HPDE6-E6E7 (cell line): ENCODE results near the gene RDX.
A peak's percentile ranks its signal among the peaks of the same experiment; 100 is the strongest.
"Not testable (repeated sequence)": the region's sequence is repeated elsewhere in the genome, so short reads cannot be mapped to it uniquely, and the experiment has no call there.

ENCODE experiments used
- DNase-seq: peaks from one replicate; pipeline ENCODE4 v3.0.0; 2011; ENCODE audit warnings: missing footprints; ENCODE audit errors: extremely low spot score

Gene RDX

DNA sequence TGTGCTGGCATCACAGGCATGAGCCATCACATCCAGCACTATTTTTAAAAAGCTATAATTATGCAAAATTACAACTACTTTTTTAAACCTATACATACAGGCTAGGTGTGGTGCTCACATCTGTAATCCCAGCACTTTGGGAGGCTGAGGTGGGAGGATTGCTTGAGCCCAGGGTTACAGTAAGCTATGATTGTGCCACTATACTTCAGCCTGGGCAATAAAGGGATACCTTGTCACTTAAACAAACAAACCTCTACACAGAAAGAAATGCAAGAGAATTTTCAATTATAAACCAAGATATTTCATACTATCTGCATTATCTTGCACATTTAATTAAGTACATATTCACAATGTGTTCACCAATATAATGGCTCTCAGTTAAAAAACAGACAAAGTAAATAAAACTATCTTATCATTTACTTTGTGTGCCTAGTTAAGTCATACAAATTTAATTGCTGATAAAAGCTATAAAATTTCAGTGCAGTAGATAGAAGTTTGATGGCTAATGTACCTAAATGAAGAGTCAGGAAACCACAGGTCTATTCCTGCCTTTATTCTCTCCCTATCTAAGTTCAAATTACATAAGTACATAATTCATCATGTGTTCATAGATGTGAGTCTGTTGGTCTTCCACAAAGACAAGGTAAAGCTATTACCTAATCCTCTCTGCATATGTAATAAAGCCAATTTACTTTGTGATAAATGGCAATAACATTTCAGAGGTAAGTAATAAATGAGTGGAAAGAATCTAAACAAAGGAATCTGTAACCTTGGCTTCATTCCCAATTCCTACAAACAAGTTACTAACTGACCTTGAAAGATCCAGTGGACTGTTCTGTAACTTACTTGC lies 9.0 kb upstream of the RDX start:
- DNase-seq = peak; percentile 66

DNA sequence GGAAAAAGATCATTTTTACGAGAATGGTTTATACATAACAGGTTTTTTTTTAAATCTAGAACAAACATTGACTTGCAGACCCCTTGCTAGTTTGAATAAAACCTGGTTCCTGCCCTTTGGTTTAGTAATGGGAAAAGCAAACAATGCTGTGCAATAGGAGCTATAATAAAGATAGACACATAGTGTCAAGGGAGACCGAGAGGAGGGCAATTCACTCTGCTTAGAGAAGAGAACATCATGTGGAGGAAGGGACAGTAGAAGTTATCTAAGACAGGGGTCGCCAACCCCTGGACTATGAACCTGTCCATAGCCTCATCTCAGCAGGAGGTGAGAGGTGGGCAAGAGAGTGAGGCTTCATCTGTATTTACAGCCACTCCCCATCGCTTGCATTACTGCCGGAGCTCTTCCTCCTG lies 7.0 kb upstream of the RDX start:
- no peak for DNase-seq

DNA sequence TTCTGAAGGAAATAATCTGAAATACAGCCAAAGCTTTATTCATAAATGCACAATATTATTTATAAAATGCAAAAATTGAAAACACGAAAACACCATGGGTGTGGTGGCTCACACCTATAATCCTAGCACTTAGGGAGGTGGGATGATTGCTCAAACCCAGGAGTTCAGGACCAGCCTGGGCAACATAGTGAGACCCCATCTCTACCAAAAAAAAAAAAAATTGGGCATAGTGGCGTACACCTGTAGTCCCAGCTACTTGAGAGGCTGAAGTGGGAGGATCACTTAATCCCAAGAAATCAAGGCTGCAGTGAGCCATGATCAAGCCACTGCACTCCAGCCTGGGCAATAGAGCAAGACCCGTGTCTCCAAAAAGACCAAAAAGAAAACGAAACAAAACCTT lies 5.2 kb upstream of the RDX start:
- no peak for DNase-seq

DNA sequence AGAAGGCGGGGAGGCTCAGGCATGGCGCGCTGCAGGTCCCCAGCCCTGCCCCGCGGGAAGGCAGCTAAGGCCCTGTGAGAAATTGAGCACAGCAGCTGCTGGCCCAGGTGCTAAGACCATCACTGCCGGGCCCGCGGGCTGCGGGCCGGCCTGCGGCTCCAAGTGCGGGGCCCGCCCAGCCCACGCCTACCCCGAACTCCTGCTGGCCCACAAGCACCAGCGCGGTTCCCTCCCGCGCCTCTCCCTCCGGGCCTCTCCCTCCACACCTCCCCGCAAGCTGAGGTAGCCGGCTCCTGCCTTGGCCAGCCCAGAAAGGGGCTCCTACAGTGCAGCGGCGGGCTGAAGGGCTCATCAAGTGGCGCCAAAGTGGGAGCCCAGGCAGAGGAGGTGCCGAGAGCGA lies 4.6 kb upstream of the RDX start:
- DNase-seq = no peak

DNA sequence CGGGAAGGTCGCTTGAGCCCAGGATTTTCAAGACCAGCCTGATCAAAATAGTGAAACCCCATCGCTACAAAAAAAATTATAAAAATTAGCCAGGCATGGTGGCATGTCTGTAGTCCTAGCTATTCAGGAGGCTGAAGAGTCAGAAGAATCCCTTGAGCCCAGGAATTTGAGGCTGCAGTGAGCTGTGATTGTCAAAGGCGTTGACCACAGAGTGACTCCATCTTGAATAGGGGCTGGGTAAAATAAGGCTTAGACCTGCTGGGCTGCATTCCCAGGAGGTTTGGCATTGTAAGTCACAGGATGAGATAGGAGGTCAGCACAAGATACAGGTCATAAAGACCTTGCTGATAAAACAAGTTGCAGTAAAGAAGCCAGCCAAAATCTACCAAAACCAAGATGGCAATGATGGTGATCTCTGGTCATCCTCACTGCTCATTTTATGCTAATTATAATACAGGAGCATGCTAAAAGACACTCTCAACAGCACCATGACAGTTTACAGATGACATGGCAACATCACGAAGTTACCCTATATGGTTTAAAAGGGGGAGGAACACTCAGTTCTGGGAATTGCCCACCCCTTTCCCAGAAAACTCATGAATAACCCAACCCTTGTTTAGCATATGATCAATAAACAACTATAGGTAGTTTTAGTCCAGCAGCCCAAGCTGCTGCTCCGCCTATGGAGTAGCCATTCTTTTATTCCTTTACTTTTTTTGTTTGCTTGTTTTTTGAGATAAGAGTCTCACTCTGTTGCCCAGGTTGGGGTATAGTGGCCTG lies 2.8 kb upstream of the RDX start:
- no peak for DNase-seq

DNA sequence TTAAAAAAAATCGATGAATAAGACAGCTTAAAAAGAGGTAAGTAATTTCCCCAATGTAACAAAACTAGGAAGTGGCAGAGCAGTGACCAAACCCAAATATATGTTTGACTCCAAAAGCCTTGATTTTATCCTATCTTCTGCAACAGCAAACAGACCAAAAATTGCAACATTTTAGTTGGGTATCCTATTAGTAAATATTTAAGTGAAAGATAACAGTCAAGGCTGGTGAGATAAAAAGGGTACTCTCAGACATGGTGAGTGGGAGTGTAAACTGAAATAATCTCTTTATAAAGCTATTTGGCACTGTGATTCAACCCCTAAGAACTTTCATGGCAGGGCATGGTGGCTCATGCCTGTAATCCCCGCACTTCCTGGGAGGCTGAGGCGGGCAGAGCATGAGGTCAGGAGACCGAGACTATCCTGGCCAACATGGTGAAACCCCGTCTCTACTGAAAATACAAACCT lies 1.9 kb upstream of the RDX start:
- DNase-seq = no peak

DNA sequence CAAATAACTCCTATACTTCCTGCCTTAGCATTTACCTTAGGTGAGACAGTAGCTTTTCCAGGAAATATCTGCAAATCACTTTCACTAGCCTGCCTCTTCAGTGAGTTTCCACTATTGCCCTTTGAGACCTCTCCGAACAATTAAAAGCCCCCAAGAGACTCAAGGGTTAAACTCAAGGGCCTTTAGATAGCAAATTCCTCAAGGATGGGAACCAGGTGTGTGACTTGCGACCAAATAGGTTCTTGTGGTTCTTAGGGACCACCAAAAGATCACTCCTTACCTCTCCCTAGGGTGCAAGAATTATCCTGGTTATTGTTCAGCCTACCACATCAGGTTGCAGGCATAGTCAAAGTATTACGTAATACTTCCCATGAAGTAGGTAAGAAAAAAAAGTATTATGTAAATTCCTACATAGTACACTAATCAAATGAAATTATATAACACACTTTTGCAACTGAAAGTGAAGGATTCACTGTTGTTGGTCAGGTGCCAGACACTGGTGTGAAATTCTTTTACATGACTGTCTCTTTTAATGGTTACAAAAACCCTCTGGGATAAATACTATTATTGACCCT lies 1.4 kb upstream of the RDX start:
- DNase-seq = no peak

DNA sequence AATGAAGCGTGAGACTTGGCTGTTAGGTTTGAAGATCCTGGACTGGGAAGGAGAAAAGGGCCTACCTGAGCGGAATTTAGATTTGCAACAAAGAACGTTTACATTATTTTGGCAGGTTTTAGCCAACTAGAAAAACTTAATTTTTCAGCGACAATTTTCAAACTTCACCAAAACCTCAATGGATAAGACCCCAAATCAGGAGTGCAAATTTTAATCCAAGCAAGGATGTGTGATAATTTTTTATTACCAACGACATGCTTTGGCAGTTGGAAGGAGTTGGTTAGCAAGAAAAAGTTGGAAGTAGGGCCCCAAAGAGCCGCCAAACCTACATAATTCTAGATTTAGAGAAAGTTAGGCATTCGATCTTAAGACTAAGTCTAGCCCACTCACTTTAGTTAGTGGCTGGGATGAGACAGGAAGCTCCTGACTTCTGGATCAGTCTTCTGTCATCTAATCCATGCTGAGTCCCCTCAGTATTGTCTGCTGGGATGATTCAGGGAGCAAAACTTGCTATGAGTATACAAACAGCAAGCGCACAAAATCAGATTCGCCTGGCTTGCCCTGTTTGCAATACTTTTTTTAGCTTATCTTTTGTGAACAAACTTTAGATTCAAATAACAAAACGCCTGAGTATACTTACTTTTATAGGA lies 787 bp upstream of the RDX start:
- no peak for DNase-seq

DNA sequence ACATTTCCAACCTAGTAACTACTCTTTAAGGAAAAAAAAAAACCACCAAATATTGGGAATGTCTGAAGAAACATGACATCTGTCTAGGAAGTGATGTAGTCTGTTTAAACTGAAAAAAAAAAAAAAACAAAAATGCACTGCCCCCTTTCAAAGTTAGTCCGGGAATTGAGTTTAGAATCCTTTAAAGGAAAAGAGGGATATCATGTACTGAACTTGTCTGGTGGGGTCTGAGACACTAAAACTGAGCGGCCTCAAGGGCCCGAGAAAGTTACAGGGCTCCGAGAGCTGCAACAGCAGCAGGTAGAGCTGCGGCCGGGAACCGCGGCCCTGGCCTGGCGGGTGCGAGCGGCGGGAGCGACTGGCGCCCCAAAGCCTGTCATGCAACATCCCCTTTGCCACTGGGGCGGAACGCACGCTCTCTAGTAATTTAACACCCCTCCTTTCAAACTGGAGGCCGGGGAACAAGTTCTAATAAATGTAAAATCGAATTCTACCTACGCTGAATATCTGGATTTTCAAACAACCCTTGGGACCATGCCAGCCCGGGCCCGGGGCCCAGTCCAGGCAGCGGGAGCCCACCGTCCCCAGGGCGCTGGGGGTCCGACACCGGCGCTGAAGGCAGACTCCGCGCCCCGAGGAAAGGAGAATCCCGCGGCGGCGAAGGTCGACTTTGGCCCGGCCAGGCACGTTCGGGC lies 736 bp downstream of the RDX start:
- no peak for DNase-seq

DNA sequence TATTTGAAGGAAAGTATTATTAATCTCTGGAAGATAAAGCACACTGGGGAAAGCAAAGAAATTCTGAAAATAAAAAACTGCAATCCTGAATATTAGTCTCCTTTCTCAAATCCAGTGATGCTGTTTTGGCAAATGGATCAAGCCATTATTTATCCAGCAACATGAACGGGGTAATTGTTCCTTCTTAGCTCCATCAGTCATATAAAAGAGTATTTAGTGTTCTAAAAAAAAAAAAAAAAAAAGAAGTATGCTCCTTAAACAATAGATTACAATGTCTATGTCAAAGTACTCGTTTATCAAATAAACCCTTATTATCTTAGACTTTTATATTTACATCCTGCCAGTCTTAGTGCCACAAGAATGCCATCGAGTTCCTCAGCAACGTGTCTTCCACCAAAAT lies 1.3 kb downstream of the RDX start:
- no peak for DNase-seq

DNA sequence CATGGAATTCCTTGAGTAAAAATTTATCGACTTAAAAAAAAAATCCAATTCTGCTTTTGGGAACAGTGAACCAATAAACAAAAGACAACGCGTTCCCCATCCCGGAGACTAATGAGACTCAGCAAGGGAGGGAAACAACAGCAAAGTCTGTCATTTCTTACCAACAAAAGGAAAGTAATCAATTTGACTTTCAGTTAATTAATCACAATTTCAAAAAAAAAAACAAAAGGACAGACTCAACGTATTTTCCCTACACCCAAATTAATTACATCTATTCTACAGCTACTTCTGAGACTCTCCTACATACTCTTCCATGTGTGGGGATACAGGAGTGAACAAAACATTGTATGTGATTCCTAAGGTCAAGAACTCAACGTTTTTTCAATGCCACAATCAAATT lies 1.9 kb downstream of the RDX start:
- DNase-seq = no peak

DNA sequence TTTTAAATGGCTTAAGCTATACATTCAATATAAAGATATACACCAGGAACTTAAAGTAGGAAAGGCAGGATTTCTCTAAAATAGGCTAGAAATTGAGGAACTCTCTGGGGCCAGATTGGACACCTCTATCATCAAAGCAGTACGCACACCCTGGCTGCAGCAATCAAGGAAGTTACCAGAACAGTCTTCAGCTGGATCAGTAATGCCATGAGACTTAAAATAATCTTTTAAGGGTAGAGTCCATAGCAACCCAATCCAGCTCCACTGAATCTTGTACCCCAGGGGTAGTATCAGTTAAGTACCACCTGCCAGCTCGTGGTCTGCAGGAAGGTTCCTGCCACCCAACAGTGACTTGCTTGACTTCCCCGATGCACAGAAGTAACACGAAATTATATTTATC lies 3.0 kb downstream of the RDX start:
- no peak for DNase-seq

DNA sequence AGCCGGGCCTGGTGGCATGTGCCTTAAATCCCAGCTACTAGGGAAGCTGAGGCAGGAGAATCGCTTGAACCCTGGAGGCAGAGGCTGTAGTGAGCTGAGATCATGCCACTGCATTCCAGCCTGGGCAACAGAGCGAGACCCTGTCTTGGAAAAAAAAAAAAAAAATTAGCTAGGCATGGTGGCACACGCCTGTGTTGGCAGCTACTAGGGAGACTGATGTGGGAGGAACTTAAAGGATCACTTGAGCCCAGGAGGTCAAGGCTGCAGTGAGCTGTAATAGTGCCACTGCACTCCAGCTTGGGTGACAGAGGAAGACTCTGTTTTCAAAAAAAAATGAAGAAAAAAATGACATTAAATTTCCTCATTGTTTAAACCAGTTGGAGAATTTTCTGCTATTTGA lies 4.3 kb downstream of the RDX start:
- DNase-seq = not testable (repeated sequence)

DNA sequence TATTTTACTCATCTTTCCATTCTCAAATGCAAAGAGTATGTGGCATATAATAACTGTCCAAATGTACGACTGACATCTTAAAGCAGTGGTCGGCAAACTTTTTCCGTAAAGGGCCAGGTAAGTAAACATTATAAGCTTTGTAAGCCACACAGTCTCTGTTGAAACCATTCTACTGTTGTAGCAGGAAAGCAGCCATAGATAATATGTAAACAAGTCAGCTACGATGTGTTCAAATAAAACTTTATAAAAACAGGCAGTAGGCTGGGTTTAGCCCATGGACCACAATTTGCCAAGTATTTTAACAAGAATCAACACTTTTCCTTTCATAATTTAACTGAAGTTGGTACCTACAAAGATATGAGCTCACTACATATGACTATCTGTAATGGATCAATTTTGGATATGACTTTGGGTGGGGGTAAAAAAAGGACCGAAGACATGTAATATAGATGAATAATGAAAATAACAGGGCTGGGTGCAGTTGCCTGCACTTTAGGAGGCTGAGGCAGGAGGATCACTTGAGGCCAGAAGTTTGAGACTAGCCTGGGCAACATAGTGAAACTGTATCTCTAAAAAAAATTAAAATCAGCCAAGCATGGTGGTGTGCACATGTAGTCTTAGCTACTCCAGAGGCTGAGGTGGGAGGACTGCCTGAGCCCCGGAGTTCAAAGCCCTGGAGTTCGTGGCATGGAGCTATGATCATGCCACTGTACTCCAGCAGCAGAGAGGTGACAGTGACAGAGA lies 5.7 kb downstream of the RDX start:
- DNase-seq = no peak

DNA sequence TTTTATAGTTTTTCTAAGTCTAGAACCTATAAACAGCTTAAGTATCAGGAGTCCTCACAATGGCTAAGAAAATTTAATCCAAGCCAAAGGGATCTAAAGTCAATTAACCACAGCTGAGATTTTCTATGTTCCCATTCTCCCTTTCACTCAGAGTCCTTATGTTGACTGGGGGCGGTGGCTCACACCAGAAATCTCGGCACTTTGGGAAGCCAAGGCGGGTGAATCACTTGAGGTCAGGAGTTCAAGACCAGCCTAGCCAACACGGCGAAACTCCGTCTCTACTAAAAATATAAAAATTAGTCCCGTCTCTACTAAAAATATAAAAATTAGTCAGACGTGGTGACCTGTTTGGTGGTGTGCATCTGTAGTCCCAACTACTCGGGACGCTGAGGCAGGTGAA lies 6.9 kb downstream of the RDX start:
- DNase-seq = no peak

DNA sequence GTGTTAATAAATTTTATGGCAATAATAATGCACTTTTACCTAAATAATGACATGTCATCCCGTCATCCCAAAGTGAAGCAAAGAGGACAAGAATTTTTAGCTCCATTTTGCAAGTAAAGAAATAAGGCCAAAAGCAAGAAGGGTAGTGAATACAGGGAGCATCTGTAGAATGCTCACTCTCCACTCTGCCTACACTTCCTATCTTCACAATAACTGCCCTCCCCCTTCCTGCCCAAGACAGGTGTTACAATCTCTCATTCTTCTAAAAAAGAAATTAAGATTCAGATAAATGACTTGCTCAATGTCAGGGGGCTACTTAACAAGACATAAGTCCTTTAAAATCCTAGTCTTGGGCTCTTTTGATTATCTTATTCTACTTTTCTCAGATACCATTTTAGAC lies 8.9 kb downstream of the RDX start:
- DNase-seq = no peak

DNA sequence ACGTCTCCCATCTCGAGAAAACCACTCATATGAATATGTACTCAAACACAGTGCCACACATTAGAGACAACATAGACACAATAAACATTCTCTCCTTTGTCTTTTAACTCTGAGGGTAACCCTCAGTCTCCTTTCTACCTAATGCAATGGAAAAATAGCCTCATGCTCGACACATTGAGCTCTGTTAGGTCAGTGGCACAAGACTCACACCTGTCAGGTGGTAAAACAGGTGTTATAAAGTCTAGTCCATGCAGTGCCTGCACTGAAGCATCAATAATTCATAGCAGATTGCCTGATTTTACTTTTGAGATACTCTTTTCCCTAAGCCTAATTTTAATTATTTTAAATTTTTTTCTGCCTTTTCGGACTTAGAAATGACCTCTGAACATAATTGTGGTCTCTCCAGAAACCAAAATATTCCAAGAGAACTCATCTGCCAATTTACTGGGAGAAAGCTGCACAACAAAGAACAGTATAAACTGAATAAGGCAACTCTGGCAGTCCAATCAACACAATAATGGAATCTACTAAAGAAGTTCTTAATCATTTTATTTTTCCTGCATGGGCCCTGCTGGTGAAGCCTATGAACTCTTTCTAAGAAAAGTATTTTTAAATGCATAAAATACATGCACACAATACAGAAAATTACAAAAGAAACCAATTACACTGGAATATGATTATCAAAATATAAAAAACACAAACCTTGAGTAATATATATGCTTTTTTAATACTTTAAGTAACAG lies 9.9 kb downstream of the RDX start:
- DNase-seq = no peak

DNA sequence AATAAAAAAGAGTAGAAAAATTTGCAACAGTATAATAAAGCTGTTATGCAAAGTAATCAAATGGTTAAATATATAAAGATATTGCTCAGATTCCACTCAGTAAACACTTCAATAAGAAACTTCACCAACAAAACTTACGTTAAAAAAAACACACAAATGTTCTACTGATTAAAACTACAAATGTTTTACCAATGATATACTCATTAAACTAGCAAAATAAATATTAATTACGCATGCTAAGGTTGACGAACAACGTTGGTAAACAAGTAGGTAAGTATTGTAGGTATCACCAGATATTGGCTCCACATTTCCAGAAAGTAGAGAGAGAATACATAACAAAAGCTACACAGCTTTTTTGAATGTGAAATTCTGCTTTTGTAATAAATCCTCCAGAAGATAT lies 12.6 kb downstream of the RDX start:
- DNase-seq = no peak

DNA sequence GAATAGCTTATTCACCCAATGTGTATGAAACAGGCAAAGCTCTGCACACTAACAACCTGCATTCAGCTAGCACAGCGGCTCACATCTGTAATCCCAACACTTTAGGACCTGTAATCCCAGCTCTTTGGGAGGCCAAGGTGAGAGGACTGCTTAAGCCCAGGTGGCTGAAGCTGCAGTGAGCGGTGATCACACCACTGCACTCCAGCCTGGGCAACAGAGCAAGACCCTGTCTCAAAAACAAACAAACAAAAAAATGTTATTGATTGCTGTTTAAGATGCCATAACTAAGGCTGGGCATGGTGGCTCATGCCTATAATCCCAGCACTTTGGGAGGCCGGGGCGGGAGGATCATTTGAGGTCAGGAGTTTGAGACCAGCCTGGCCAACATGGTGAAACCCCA lies 15.8 kb downstream of the RDX start:
- not testable (repeated sequence) for DNase-seq

DNA sequence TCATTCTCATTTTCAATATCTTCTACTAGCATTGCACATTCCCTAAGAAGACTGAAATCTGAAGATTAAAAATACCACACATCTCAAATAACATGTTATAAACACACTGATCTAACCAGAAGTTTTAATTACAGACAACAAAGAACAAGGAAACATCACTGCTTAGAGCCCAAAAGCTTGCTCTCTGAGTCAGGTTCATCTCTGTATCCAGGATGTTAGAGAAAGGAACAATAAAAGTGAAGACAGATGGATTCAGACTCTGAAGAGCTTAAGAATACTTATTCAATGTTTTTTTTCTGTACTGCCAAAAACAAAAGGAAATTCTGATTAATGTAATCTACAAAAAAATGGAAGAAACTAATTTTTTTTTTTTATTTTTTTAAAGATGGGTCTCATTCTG lies 16.5 kb downstream of the RDX start:
- DNase-seq = no peak
